PFSK-1 (cell line): Measurements from ENCODE around the gene PHLDB3.

ENCODE experiments used
- FOXP2 ChIP-seq: optimal IDR thresholded peaks from 2 replicates; pipeline ENCODE3; 2011; ENCODE audit warnings: borderline replicate concordance, control low read depth, inconsistent platforms; ENCODE audit not compliant: insufficient read depth; ENCODE audit errors: extremely low read length, extremely low read depth
- POLR2AphosphoS5 ChIP-seq: IDR thresholded peaks from 2 replicates; pipeline ENCODE4 v1.6.1; 2012; ENCODE audit warnings: low read depth, mild to moderate bottlenecking, control low read depth, low read length, moderate library complexity
- SIN3A ChIP-seq: IDR thresholded peaks from 2 replicates; pipeline ENCODE4 v1.6.1; 2012; ENCODE audit warnings: mild to moderate bottlenecking, low read length, moderate library complexity, borderline replicate concordance; ENCODE audit not compliant: insufficient read depth
- TAF1 ChIP-seq: IDR thresholded peaks from 2 replicates; pipeline ENCODE4 v1.6.1; 2012; ENCODE audit warnings: low read length, control low read depth, borderline replicate concordance; ENCODE audit not compliant: insufficient read depth
- TF ChIP-seq, protein P1 (sequence below), 2 experiments: IDR thresholded peaks; 2 replicates each; pipeline versions ENCODE4 v1.6.1 to v1.8.0; 2011 to 2012; ENCODE audit warnings: low read depth in 2 of 2, low read length in 2 of 2, control low read depth in 1 of 2, inconsistent platforms in 1 of 2, mild to moderate bottlenecking in 1 of 2, moderate library complexity in 1 of 2; ENCODE audit not compliant: insufficient read depth in 1 of 2

The PHLDB3 gene

DNA sequence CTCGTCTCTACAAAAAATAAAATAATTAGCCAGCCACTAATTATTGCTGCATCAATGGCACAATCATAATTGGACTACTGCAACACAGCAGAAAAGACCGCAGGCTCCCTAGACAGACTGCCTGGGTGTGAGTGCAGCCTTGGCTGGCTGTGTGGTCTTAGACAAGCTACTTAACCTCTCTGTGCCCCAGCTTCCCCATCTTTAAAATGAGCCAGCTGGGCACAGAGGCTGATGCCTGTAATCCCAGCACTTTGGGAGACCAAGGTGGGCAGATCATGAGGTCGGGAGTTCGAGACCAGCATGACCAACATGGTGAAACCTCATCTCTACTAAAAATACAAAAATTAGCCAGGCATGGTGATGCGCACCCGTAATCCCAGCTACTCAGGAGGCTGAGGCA lies 70.9 kb downstream of the PHLDB3 start:
- TF ChIP-seq SIN3A: no peak
- TF ChIP-seq, protein P1, sequence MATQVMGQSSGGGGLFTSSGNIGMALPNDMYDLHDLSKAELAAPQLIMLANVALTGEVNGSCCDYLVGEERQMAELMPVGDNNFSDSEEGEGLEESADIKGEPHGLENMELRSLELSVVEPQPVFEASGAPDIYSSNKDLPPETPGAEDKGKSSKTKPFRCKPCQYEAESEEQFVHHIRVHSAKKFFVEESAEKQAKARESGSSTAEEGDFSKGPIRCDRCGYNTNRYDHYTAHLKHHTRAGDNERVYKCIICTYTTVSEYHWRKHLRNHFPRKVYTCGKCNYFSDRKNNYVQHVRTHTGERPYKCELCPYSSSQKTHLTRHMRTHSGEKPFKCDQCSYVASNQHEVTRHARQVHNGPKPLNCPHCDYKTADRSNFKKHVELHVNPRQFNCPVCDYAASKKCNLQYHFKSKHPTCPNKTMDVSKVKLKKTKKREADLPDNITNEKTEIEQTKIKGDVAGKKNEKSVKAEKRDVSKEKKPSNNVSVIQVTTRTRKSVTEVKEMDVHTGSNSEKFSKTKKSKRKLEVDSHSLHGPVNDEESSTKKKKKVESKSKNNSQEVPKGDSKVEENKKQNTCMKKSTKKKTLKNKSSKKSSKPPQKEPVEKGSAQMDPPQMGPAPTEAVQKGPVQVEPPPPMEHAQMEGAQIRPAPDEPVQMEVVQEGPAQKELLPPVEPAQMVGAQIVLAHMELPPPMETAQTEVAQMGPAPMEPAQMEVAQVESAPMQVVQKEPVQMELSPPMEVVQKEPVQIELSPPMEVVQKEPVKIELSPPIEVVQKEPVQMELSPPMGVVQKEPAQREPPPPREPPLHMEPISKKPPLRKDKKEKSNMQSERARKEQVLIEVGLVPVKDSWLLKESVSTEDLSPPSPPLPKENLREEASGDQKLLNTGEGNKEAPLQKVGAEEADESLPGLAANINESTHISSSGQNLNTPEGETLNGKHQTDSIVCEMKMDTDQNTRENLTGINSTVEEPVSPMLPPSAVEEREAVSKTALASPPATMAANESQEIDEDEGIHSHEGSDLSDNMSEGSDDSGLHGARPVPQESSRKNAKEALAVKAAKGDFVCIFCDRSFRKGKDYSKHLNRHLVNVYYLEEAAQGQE (IDR thresholded peaks at IDR 0.05; ENCODE audit: insufficient read depth in 1 of 2, low read depth in 2 of 2, low read length in 2 of 2): no peak
- no peak for TF ChIP-seq POLR2AphosphoS5
- TF ChIP-seq TAF1: no peak
- no peak for TF ChIP-seq FOXP2

DNA sequence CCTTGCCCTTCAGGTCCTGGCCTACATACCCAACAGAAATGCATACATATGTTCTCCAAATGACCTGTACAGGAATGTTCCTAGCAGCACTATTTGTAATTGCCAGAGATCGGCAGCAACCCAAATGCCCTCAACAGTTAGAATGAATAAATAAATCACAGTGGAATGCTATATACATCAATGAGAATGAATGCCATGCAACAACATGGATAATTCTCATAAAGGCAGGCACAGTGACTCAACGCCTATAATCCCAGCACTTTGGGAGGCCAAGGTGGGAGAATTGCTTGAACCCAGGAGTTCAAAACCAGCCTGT lies 71.2 kb downstream of the PHLDB3 start:
- TF ChIP-seq TAF1 (no peak), FOXP2 (no peak)
- TF ChIP-seq, protein P1 (IDR thresholded peaks at IDR 0.05; ENCODE audit: insufficient read depth in 1 of 2, low read depth in 2 of 2, low read length in 2 of 2): no peak

DNA sequence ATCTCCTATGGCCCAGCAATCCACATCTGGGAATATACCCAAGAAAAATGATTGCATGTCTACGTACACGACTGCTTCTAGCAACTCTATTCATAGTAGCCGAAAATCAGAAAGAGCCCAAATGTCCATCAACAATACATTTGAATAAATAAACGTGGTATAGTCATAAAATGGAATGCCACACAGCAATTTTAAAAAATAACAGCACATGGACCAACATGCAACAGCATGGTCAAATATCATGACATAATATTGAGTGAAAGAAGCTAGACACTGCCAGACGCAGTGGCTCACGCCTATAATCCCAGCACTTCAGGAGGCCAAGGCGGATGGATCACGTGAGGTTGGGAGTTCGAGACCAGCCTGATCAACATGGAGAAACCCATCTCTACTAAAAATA lies 73.6 kb downstream of the PHLDB3 start:
- TF ChIP-seq FOXP2 (no peak), SIN3A (no peak), POLR2AphosphoS5 (no peak), TAF1 (no peak)
- TF ChIP-seq, protein P1 (IDR thresholded peaks at IDR 0.05; ENCODE audit: insufficient read depth in 1 of 2, low read depth in 2 of 2, low read length in 2 of 2): no peak

DNA sequence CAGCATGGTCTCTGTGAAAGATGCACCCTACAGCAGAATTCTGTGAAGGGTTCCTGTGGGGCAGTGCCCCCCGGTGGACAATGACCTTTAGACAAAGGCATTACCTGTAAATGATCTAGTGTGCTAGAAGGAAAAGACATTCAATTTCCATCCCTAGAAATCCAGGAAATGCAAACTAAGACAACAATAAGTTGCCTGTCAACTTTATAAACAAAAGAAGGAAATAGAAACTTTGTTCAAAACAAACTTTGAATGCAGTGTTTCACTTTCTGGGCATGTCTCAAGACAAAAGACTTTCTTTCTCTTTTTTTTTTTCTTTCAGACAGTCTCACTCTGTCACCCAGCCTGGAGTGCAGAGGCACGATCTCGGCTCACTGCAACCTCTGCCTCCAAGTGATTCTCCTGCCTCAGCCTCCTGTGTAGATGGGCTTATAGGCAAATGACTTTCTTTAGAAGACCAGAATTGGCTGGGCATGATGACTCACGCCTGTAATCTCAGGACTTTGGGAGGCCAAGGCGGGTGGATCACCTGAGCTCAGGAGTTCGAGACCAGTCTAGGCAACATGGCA lies 74.3 kb downstream of the PHLDB3 start:
- TF ChIP-seq SIN3A (no peak), TAF1 (no peak), POLR2AphosphoS5 (no peak), FOXP2 (no peak)
- TF ChIP-seq, protein P1 (IDR thresholded peaks at IDR 0.05; ENCODE audit: insufficient read depth in 1 of 2, low read depth in 2 of 2, low read length in 2 of 2): no peak

DNA sequence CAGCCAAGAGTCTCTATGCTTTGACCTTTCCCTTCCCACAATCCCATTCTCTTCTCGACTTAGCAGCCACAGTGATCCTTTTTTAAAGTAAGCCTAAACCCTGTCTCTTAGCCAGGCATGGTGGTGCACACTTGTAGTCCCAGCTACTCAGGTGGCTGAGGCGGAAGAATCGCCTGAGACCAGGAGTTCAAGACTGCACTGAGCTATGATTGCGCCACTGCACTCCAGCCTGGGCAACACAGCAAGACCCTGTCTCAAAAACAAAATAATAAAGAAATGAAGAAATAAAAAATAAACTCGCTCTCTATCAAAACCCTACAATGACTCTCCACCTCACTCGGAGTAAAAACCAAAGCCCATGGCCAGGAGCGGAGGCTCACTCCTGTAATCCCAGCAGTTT lies 75.2 kb downstream of the PHLDB3 start:
- TF ChIP-seq, protein P1 (IDR thresholded peaks at IDR 0.05; ENCODE audit: insufficient read depth in 1 of 2, low read depth in 2 of 2, low read length in 2 of 2): no peak
- TF ChIP-seq TAF1 (no peak), POLR2AphosphoS5 (no peak), SIN3A (no peak), FOXP2 (no peak)
